Activated CD4-positive, alpha-beta T cell treated with anti-CD3 and anti-CD28 coated beads for 1 hour (primary cell): ENCODE measurements around the gene FANCE.
"Not testable (repeated sequence)": the region's sequence is repeated elsewhere in the genome, so short reads cannot be mapped to it uniquely, and the experiment has no call there.

ENCODE experiments used
- DNase-seq: peaks from one replicate; pipeline ENCODE4 v3.0.0-alpha.2; 2020

FANCE gene

GRCh38 chr6:35500782-35501181 is 48.6 kb downstream of the FANCE start:
- no peak for DNase-seq

DNA sequence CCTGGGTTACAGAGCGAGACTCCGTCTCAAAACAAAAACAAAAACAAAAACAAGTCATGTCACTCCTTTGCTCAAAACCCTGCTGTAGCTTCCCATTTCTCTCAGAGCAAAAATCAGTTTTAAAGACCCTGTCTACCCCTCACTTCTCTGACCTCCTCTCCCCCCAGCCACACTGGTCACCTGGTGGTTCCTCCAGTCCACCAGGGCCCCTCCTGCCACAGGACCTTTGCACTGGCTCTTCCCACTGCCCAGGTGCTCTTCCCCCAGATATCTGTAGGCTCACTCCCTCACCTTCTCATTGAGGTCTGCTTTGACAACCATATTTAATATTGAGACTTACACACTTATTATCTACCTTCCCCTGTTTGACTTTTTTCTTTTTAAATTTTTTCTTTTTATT is 49.6 kb downstream of the FANCE start:
- no peak for DNase-seq

GRCh38 chr6:35503534-35503933 is 51.4 kb downstream of the FANCE start:
- DNase-seq: no peak

GRCh38 chr6:35505999-35506412 is 53.9 kb downstream of the FANCE start:
- no peak for DNase-seq

GRCh38 chr6:35506536-35506935 is 54.4 kb downstream of the FANCE start:
- no peak for DNase-seq

- DNase-seq: no peak
These were observed 55.1 kb downstream of the FANCE start for GRCh38 chr6:35507221-35507620.

DNA sequence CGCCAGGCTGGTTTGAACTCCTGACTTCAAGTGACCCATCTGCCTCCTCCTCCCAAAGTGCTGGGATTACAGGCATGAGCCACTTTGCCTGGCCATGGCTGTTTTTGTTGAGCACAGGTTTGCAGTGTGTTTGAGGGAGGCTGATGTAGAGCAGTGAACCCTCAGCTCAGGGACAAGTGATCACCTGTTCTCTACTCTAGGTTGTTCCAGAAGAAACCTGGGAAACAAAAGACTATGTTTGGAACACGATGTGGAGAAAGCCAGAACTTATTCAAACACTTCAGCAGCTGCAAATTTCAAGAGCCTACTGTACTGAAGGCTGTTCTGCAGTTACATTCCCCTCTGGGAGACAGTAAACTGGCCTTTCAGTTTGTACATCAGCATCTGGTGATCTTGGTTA is 55.9 kb downstream of the FANCE start:
- DNase-seq: no peak

DNA sequence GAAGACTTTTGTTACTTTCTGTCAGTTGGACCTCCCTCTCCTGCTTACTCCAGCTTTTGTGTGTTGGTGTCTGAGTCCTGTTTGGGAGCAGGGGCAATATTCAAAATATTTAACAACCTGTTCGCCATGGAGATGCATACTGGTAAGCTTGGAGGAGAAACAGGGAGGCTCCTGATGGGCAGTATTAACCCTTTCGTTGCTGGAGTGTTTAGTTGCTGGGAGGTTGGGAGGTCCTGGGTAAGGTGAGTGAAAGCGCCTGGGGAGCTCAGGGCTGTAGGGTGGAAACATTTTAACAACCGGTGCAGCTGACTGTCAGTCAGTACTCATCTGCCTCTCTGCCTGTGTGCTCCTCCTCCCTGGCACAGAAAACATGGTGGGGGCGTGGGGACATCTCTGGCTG is 56.4 kb downstream of the FANCE start:
- no peak for DNase-seq

DNA sequence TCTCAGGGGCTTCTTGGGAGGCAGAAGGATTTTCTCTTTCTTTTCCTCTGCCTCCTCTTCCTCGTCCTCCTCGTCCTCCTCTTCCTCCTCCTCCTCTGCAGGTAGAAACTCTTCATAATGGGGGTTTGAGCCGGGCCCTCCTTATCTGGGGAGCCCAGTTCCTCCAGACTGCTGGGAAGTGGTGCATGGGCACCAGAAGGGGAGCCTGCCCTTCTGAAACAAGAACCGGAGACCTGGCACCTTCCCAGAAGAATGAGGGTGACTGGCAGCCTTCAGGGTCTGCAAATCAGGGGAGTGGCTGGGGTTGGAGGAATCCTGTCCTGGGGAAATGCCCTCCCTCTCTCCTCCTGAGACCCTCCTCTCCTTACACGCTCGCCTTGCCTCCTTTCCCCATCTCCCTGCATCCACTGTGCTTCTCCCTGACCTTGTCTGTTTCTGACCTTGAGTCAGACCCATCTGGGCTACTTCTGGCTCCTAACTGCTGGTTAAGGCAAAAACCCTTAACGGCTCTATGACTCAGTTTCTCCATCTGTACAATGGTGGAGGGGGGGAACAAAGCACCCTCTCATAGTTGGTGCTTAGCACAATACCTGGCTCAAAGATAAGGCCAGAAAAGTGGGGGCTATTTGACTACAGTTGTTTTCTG is 58.9 kb downstream of the FANCE start:
- DNase-seq: no peak

DNA sequence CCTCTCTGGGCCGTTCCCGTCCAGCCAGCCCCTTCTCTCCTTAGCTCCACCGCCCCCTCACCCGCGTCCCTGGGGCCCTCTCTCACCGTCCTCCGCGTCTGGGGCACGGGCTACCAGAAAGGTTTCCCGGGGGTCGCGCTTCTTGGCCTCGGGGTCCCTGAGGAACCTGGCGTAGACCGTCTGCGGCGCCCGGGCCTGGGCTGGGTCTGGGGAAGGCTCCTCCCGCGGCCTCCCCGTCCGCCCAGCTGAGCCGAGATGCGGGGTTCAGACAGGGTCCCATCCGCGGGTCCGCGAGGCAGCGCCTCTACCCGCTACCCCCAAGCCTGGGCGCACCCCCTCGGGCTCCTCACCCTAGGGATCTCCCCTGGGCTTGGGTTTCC is 59.4 kb downstream of the FANCE start:
- DNase-seq: no peak

DNA sequence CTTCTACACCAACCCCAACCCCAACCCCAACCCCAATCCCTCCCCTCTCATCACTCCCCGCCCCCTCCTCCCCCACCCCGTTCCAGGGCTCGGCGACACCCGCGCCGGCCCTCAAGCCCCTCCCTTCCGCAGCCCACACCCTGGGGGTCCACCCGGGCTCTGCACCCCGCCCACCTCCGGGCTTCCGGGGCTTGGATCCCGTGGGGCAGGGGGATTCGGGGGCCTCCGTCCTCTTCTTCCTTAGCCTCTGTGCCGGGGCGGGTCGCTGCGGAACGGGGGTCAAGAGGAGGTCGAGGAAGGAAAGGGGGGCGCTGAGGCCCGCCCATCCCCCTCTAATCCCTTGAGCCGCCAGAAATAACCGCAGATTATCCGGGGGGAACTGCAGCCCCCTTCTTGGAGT is 59.9 kb downstream of the FANCE start:
- DNase-seq: no peak

DNA sequence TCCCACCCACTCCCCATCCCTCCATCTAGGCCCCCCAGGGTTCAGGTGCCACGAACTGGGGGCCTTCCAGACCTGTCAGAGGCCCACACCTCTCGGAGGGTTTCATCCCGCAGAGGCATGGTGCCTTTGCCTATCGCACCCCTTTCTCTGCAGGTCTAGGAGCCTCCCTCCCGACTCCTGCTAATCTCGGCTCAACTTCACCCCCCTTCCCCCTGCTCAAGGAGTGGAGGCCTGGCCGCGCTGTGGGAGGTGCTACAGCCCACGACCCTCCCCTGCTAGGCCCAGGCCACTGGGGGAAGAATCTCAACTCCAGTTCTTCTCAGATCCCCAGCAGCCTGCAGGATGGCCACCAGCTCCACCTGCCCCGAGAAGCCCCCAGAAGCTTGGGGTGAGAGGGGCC is 60.6 kb downstream of the FANCE start, which contains the start of gene TULP1:
Gene TULP1, minus strand, starts transcription at position 157 of the 400 bp plus-strand sequence. Its CDS starts 38 bp downstream, at position 119.
- DNase-seq: no peak

DNA sequence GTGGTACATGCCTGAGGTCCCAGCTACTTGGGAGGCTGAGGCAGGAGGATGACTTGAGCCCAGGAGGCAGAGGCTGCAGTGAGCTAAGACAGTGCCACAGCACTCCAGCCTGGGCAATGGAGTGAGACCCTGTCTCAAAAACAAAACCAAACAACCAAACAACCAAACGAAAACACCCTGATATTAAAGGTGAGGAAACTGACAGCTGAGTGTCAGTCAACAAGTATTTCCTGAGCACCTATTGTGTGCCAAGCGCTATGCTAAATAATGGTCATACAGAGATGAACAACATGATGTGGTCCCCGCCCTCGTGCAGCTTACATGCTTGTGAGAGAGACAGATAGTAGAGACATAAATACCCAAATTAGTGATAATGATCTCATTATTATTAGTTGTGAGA is 62.4 kb downstream of the FANCE start:
- no peak for DNase-seq

GRCh38 chr6:35515939-35516338 is 63.8 kb downstream of the FANCE start:
- not testable (repeated sequence) for DNase-seq
